ENCODE results near the gene PMF1.
"Not testable (repeated sequence)": the region's sequence is repeated elsewhere in the genome, so short reads cannot be mapped to it uniquely, and the experiment has no call there.

- not testable (repeated sequence) for TF ChIP-seq CTCF, POLR2A (IDR thresholded peaks at IDR 0.05)
Observed at GRCh38 chr1:156181391-156181924, 31.3 kb upstream of the PMF1 start.
